OCI-LY7 (cell line): ENCODE results near the gene GAS7.

ENCODE experiments used
- CTCF ChIP-seq: fragments of 200-600 bp; sonication (generic); conservative IDR thresholded peaks from 2 replicates; pipeline ENCODE4 v1.5.1; 2014; ENCODE audit warnings: mild to moderate bottlenecking, antibody characterized with exemption, low read length, moderate library complexity, mixed read lengths
- EZH2phosphoT487 ChIP-seq: fragments of 200-600 bp; sonication (generic); IDR thresholded peaks from 2 replicates; pipeline ENCODE4 v1.6.1; 2018; ENCODE audit warnings: low read depth, borderline replicate concordance, mild to moderate bottlenecking, mixed run types, antibody characterized with exemption, low read length, moderate library complexity, mixed read lengths

GRCh38 chr17:9956474-9957131, 241.8 kb downstream of the GAS7 start:
- no peak for TF ChIP-seq CTCF
- no peak for TF ChIP-seq EZH2phosphoT487
